Left hindlimb (tissue), 1 donor: ENCODE data around the gene LHX4.

ENCODE experiments used
- DNase-seq: peaks from one replicate; pipeline ENCODE4 v3.0.0-alpha.2; 2018

The LHX4 gene

DNA sequence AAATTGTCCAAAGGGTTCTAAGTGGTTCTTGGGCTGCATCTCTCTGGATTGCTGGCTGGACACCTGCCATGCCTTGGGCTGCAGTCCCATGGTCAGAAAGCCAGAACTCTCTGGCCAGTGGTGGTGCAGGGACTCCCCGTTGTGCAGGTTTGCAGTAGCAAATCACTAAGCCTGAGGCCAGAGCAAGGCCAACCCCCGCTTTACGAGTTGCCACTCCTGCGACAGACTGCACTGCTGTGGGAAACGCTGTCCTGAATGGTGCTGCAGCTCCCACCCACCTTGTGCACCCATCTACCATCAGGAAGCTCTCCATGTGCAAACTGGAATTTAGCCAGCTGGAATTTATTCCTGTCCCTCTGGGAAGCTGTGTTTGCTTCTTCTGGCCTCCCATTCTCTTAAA lies 45.7 kb downstream of the LHX4 start:
- no peak for DNase-seq

DNA sequence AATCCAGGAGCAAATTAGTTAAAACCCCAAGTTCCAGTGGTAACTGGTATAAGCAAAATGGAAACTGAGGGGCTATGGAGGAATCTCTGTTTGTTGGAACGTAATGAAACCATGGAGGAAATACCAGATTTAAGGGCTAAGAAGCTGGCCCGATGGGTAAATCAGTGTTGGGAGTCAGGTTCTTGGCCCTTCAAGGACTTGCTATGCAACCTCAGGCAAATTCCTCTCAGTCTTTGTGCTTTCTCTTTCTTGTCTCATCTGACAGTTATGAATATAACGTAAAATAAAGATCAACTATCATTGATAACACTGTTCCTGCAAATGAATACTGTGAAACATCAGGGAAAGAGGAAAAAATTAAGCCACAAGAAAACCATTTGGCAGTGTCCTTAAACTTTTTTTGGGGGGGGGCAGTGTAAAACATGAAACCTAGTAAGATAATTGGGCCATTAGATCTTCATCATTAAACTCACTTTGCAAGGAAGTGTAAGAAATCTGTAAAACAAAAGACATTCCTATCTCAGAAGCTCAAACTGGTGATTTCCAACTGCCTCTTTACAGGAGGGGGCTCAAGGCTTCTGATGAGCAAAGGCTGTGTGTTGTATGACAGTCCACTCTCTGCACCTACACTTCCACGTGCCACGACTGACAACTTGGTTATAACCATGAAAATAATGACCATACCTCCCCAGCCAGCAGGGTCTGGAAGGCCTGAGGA lies 47.6 kb downstream of the LHX4 start:
- DNase-seq: no peak

DNA sequence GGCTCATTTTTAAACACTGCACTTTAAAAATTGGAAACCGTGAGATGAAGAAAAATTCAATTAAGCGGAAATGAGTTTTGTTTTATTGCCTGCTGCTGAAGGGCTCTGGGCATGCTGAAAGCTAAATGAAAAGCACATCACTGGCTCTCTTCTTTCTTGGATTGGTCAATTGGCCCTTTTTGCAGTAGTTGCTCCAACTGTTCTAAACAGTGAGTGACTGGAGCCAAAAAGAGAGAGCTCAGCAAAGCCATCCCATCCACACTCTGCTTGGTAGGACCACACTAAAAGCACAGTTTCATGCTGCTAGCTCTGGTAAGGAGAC lies 48.1 kb downstream of the LHX4 start:
- DNase-seq: no peak

DNA sequence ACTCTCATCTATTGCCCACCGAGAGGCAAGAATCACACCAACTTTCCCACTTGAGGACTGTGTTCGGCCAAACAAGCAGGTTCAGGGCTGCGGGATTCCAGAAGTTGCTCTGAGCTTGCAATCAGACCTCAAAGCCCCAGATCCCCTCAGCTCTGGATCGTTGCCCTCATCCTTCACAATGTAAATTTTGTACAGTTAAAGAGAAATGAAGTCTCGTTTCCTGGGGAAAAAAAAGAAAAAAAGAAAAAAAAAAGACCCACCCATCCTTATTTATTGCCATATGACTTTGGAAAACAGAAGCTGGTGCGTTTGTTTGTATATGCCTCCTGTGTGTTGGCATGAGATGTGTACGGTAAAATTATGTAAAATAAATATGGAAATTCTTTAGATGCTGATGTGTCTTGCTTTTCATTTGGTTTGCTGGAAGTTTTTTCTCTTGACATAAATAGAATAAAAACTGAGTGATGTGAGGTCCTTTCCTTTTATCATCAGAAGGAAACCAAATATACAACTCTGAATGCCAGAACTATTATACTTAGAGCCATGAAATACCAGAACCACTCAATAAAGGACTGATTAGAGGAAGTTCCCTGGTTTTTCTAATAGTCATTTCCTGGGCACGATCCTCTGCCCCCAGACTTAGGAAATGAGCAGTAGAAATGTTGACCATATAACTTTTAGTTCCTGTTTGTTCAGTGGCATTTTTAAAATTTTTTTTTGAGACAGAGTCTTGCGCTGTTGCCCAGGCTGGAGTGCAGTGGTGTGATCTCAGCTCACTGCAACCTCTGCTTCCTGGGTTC lies 48.7 kb downstream of the LHX4 start:
- no peak for DNase-seq

DNA sequence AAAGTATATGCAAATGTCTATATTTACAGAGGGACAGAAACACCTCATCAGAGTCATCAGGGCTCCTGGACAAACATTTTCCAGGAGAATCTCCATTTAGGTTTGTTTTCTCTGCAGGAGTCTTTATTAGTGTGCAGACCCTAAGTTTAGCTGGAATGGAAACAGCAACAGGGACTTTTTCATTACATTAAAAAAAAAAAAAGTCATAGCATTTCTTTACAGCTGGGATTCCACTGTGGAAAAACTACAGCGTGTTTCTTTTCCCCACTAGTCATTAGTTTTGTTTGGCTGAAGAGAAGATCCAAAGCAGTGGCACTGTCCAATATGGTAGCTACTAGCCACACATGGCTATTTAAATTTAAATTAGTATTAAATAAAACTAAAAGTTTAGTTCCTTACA lies 49.6 kb downstream of the LHX4 start:
- DNase-seq: no peak

DNA sequence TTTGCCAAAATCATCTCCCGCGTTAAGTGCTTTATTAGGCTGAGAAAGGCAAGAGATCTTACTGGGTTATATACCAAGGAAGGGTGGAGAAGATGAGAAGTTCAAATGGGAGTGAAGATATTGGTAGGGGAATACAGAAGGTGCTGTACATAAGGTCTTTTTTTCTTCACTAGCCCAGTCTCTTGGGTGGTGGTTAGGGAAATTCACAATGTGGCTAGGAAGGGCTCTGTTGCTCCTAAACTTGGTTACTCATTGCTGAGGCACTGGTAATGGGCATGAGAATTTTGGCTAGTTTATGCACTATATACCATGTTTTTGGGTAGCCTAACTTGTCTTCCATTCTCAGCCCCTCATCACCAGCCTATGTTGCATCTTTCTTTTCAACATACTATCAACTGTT lies 50.6 kb downstream of the LHX4 start:
- no peak for DNase-seq

DNA sequence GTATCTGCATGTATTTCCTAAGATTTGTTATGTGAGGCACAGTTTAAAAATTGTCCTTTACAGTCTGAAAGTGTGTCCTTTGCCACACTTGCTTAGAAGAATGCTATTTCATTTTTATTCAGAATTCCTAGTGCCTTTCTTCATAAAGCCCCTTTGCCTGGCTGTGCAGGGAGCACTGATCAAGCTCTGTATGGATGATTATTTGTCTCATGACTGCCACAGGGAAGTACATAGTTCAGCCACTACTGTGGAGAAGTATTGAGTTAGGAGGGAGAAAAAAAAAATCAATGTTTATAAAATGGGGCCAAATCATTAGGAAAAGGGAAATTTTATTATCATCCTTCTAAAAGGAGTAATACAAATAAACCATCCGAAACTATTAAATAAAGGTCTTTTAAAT lies 51.4 kb downstream of the LHX4 start:
- no peak for DNase-seq

DNA sequence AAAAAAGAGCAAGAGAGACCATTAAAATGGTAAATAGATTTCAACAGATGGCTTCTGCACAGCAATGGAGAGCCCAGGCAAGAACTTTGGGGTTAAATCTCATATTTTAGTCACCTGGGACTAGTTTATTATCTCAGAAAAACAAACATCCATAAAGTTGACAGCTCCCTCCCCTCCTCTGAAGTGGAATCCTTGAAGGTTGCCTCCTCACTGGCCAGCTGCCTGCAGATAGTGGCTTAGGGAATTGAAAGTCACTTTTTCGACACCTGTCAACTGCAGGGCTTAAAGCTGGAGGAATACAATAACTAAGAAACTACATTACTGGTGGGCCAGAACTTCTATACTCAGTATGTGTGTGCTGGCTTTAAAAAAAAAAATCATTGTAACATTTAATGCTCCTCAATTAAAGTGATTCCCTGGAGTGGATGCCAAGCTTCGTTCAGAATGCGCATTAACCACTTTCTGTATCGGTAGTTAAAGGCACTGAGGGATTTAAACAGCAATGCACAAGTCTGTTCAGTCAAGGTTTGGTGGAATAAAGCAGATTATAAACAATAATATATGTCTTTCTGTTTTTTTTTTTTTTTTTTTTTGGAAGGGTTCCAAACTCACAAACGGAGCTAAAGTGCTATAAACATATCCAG lies 52.5 kb downstream of the LHX4 start:
- DNase-seq: no peak

DNA sequence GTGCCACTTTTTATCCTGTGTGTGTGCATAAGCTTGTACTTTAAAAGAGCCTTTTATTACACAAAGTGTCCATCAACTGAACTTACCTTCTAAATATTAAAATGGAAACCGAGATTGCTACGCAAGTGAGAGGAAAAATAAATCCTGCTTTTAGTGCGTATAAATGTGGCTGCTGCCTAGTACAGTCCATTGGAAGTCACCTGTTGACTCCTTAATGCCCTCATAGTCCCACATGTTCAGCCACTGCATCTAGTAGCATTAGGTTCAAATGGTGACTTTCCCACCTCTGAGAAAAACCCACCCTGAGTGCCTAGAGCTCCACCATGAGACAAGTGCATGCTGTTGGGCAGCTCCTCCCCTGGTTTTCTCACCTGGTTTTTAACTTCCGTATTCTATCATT lies 53.0 kb downstream of the LHX4 start:
- DNase-seq: no peak

DNA sequence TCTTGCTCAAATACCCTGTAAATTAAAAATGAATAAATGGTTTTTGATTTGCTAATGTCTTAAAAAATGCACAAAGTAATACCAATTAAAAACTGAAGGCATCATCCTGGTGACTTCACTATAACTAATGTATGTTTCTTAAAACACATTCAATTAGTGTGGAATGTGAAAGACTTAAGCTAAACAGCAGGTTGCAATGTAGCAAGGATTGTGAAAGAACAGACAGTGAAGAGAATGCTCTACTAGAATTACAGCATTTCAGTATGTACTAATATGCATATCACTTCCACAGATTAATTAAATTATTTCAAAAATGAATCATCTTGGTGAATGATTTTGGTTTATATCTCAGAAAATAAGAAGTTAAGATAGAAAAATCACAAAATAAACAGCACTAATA lies 56.4 kb downstream of the LHX4 start:
- DNase-seq: no peak

DNA sequence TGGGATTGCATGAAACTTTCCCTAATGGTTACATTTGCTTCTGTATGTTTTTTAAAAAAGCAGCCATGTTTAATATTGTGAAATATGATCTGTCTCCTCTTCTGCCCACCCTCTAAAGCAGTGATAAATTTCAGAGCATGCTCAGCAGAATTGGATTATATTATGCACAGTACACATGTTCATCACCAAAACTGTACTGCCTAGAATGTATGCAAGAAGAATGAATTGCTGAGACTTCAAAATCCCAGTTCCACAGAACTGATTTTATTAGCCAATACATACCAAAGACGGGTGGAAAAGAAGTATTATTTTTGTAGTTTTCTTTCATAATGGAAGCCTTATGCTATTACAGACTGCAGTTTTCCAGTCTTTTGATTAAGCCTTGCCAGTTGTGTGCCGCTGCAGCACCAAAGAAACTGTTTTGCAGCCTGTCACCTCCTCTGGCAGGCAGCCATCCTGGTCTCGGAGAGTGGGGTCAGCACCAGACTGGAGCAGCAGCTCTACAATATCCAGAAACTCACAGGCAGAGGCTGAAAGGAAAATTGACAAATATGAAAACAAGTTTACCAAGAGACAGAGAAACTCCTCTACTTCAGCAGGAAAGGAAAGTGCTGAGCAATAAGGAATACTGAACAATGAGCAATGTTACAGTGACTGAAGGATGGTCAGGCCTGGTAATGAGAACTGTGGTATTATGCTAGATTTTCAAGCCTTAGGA lies 58.1 kb downstream of the LHX4 start:
- DNase-seq: no peak

DNA sequence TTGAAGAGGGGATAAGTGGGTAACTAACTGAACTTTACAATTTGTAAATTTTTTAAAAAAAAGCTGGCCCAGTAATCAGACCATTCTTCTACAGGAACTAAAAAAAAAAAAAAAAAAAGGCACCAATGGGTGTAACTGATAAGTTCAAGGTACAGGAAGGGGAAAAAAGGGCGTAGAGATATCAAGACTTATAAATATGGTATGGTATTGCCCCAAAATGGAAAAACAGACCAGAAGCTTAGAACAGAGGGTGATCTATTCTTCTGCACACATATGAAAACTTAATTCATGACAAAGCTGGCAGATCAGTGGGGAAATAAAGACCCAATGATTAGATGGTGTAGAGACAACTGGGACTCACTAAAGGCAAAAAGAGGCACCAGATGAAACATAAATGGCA lies 58.9 kb downstream of the LHX4 start:
- DNase-seq: no peak

DNA sequence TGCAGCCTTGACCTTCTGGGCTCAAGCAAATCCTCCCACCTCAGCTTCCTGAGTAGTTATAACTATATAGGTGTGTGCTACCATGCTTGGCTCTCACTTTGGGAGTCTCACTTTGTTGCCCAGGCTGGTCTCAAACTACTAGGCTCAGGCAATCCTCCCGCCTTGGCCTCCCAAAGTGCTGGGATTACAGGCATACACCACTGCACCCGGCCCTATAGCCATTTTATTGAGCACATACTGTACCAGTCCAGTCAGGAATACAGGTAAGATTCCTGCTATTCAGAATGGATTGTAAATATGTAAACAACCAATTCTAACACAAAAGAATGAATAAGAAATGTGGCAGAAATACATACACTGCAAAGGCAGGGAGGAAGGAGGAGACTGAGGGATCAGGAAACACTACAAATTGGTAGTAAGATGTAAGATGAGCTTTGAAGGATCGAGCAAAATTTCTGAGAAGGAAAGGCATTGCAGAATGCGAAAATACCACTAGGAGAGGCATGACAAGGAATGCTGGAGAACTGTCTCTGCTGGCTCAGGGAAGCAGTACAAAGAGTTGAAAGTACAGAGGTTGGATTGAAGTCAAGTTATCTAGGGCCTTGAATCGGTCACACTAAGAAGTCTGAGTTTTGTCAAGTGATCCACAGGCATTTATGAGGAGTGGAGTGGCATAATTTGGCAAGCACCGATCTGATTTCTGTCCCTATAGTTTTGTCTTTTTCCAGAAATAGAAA lies 60.4 kb downstream of the LHX4 start:
- DNase-seq: no peak

DNA sequence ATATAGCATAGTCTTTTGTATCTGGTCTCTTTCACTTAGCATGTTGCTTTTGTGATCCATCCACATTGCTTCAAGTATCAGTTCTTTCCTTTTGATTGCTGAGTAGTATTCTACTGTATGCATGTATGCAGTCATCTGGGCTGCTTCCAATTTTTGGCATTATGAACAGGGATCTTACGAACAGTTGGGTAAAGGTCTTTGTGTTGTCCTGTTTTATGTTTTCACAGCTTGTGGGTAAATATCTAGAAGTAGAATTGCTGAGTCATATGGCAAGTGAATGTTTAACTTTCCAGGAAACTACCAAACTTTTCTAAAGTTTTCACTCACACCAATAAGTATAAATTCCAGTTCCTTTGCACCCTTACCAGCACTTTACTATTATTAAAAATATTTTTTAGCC lies 60.9 kb downstream of the LHX4 start:
- DNase-seq: no peak

DNA sequence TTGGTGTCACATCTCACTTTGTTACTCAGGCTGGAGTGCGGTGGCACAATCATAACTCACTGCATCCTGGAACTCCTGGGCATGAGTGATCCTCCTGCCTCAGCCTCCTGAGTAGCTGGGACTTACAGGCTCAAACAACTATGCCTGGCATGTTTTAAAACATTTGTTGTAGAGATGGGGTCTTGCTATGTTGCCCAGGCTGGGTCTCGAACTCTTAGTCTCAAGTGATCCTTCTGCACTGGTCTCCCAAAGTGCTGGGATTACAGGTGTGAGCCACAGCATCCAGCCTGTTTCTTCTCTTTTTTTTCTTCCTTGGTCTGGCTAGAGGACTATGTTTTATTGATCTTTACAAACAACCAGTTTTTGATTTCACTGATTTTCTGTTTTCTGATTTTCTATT lies 64.6 kb downstream of the LHX4 start:
- no peak for DNase-seq

DNA sequence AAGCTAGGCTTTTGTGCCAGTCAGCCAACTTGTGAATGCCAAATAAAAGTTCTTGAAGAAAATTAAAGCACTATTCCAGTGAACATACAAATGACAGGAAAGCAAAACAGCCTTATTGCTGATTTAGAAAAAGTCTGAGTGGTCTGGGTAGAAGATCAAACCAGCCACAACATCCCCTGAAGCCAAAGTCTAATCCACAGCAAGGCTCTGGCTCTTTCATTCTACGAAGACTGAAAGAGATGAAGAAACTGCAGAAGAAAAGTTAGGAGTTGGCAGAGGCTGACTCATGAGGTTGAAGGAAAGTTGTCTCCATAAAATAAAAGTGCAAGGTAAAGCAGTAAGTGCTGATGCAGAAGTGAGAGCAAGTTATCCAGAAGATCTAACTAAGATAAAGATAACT lies 65.9 kb downstream of the LHX4 start:
- no peak for DNase-seq

DNA sequence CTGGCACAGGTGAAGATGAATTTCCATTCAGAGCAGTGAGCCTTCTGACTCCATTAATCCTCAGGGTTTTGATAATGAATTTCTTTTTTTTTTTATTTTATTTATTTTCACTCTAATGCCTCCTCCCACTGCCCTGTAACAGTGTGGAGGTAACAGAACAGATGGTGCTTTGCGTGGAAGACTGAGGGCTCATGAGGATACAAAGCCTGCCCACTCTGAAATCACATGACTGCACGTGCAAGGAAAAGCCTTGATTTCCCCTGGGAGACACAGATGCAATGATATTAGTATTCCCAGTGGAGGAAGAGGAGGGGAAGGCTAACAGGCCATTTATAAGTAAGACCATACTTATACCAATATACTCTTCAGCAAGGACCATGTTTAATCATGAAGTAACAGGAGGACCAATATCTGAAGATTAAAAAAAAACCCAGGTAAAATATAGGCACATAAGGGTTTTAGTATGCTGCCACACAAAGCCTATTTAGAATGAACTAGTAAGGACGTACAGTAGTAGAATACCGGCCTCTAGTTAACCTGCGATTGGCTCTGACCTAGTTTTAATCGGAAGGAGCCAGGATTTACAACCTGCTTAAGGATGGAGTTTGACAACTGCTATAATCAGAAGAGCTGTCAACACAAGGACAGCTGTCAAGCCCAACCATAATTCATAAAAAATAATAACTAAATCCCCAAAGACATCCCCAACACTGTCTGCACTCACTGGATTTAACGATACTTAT lies 69.6 kb downstream of the LHX4 start:
- DNase-seq: no peak

DNA sequence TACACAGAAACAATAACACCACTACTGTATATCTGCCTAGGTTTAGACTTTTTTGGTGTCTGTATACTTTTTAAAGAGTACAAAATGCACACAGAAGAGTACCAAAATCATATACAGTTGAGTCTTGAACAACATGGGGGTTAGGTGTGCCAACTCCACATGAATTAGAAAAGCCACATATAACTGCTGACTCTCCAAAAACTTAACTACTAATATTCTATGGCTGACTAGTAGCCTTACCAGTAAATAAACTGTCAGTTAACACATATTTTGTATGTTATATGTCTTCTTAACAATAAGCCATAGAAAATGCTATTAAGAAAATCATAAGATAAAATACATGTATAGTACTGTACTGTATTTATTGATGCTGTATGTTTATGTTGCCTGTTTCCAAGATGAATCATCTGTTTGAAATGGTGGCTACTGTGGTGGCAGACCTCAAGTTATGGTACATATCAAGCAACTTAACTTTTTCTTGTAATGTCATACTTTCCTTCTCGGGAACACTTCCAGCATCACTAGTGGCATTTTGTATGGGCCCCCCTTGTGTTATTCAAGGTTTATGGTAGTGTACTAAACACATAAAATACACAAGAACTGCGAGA lies 71.2 kb downstream of the LHX4 start:
- no peak for DNase-seq

DNA sequence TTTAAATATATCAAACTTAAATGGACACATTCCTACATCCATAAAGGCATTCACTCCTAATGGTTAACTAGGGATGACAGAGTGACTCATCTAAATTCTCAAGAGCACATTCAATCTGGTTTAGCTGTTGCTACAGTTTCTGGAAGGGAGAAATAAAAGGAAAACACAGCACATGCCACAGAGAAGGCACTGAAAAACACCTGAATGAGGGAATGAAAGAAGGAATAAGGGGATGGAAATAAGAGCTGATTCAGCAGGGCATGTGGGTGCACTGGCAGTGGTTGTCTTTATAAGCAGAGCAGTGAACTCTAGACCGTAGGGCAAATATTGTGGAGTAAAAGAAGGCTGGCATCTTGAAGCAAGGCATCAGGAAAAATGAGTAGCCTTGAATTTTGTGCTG lies 79.3 kb downstream of the LHX4 start:
- DNase-seq: no peak

DNA sequence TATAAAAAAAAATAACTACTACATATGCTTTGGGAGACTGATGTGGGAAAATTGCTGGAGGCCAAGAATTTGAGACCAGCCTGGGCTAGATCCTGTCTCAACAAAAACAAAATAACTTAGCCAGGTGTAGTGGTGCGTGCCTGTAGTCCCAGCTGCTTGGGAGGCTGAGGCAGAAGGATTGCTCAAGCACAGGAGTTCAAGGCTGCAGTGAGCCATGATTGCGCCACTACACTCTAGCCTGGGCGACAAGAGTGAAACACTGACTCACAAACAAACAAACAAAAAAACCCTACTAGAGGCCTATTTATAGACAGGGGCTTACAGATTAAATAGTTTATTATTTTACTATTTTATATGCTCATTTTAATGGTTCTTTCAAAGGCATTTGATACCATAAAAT lies 80.0 kb downstream of the LHX4 start:
- no peak for DNase-seq

DNA sequence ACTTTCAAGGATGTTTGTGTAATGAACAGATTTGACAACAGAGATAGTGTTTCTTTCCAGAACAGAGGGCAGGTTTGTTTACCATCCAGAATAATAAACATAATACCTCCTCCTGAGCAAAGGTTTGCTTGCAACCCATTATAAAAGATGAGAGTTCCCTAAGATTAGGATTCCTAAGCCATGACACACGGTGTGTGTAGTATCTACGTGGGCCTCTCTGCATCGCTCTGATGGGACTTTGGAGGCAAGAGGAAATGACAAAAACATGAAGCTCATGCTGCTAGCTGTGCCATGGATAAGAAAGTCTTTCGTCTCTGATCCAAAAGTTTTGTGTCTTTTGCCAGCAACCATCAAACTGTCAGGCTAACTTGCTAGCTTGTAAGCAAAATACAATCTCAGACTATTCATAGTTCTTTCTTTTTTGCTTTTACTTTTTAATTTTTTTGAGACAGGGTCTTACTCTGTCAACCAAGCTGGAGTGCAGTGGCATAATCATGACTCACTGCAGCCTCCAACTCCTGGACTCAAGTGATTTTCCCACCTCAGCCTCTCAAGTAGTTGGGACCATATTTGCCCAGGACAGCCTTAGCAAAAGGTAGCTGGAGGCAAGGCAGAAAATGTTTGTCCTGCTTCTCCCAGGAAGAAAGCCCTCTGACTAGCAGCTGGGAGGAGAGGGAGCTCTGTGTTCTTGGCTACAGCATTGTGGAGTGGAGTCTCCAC lies 81.1 kb downstream of the LHX4 start:
- DNase-seq: no peak
